ENCODE data around the gene CHRNG.
"Not testable (repeated sequence)": the region's sequence is repeated elsewhere in the genome, so short reads cannot be mapped to it uniquely, and the experiment has no call there.

CHRNG gene

GRCh38 chr2:232545511-232546375 is 6.3 kb downstream of the CHRNG start:
- no peak for DNase-seq

- no peak for DNase-seq
These were observed 8.5 kb downstream of the CHRNG start for GRCh38 chr2:232547991-232548390.

GRCh38 chr2:232549655-232550353 is 10.3 kb downstream of the CHRNG start:
- DNase-seq: no peak

- peak; percentile 92 for DNase-seq
These were observed 11.1 kb downstream of the CHRNG start, which contains the start of the genes EIF4E2 and TIGD1 for GRCh38 chr2:232550354-232551249. TSS of gene EIF4E2 (plus strand) at chr2:232550689. CDS start at chr2:232550725, 36 bp downstream. TSS of gene TIGD1 (minus strand) at chr2:232550557. CDS start at chr2:232549882, 675 bp downstream.

GRCh38 chr2:232551250-232551638 is 11.8 kb downstream of the CHRNG start:
- no peak for DNase-seq

- DNase-seq: no peak
These were observed 12.3 kb downstream of the CHRNG start for GRCh38 chr2:232551776-232552175.

GRCh38 chr2:232556426-232556825 is 16.9 kb downstream of the CHRNG start:
- DNase-seq: no peak

GRCh38 chr2:232562515-232563151 is 23.1 kb downstream of the CHRNG start:
- no peak for DNase-seq

- DNase-seq: no peak
These were observed 24.1 kb downstream of the CHRNG start for GRCh38 chr2:232563580-232563979.

GRCh38 chr2:232567721-232568120 is 28.2 kb downstream of the CHRNG start:
- no peak for DNase-seq

- no peak for DNase-seq
These were observed 28.7 kb downstream of the CHRNG start for GRCh38 chr2:232568161-232568560.

- no peak for DNase-seq
These were observed 30.0 kb downstream of the CHRNG start for GRCh38 chr2:232569541-232569940.

- DNase-seq: not testable (repeated sequence)
These were observed 31.0 kb downstream of the CHRNG start for GRCh38 chr2:232570481-232570880.

- no peak for DNase-seq
These were observed 31.6 kb downstream of the CHRNG start for GRCh38 chr2:232571026-232571474.

- DNase-seq: no peak
These were observed 33.5 kb downstream of the CHRNG start for GRCh38 chr2:232573042-232573441.

- DNase-seq: no peak
These were observed 34.4 kb downstream of the CHRNG start for GRCh38 chr2:232573771-232574435.

- DNase-seq: no peak
These were observed 35.3 kb downstream of the CHRNG start for GRCh38 chr2:232574674-232575403.

GRCh38 chr2:232575404-232575746 is 35.9 kb downstream of the CHRNG start:
- no peak for DNase-seq

- no peak for DNase-seq
These were observed 37.5 kb downstream of the CHRNG start for GRCh38 chr2:232576995-232577394.

GRCh38 chr2:232577841-232578240 is 38.3 kb downstream of the CHRNG start:
- no peak for DNase-seq

- no peak for DNase-seq
These were observed 39.1 kb downstream of the CHRNG start for GRCh38 chr2:232578626-232579025.
